Fibroblast of mammary gland (primary cell): ENCODE measurements around the gene TRPV6.

ENCODE experiments used
- DNase-seq: peaks from one replicate; pipeline ENCODE4 v3.0.0-alpha.2; 2010; ENCODE audit warnings: low read depth
- H3K4me3 ChIP-seq: 2 replicates; pipeline ENCODE4 v1.5.1; 2011; ENCODE audit warnings: low read depth, mild to moderate bottlenecking, low read length, moderate library complexity; ENCODE audit not compliant: control insufficient read depth
- TF ChIP-seq, protein P1 (sequence below): conservative IDR thresholded peaks from 2 replicates; pipeline ENCODE4 v1.5.1; 2011; ENCODE audit warnings: low read depth, low read length, inconsistent platforms; ENCODE audit not compliant: control insufficient read depth, insufficient read depth

The TRPV6 gene

DNA sequence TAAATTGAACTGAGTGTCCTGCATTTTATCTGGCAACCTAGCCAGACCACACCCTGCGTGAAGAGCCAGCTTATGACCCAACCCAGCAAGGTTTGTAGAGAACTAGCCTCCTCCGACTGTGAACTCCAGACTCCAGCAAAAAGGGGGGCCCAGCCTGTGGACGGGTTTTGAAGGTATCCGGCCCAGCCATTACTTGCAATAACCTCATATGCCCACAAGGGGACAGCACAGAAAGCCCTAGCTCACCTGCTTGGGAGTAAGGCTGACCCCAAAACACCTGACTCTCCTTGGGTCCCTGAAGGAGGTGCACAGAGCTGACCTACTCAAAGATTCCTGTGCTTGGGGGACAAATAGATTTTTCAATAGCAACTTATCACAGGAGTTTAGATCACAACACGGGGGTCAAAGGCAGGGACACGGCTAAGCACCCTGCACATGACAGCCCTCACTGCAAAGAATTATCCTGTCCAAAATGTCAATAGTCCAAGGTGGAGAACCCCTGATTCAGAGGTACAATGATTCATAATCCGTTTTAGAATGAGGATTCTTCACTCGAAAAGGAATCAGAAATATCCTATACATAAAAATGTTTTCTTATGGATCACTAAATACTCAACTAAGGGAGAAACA lies 4.6 kb downstream of the TRPV6 start:
- TF ChIP-seq, protein P1, sequence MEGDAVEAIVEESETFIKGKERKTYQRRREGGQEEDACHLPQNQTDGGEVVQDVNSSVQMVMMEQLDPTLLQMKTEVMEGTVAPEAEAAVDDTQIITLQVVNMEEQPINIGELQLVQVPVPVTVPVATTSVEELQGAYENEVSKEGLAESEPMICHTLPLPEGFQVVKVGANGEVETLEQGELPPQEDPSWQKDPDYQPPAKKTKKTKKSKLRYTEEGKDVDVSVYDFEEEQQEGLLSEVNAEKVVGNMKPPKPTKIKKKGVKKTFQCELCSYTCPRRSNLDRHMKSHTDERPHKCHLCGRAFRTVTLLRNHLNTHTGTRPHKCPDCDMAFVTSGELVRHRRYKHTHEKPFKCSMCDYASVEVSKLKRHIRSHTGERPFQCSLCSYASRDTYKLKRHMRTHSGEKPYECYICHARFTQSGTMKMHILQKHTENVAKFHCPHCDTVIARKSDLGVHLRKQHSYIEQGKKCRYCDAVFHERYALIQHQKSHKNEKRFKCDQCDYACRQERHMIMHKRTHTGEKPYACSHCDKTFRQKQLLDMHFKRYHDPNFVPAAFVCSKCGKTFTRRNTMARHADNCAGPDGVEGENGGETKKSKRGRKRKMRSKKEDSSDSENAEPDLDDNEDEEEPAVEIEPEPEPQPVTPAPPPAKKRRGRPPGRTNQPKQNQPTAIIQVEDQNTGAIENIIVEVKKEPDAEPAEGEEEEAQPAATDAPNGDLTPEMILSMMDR, result peak; percentile 89
- H3K4me3 ChIP-seq, result no peak overlapping the region
- DNase-seq, result peak; percentile 33

DNA sequence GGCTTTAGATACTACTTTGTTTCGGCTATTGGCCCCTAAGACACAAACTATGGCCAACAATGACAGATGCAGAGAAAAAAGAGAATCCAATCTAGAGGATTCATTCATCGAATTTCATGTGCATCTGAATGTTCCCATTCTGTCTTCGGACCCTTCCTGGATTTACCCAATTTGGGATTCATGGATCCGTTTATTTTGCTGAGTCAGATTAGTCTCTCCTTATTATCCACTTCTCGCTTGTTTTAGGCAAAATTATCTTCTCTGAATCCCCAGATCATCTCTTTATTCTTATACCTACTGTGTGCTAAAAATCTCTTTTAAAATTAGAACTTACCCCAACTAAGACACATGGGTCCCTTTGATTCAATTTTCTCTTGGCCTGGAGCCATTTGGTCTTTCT lies 6.5 kb downstream of the TRPV6 start:
- TF ChIP-seq, protein P1, result no peak
- H3K4me3 ChIP-seq, result no peak overlapping the region
- no peak for DNase-seq

DNA sequence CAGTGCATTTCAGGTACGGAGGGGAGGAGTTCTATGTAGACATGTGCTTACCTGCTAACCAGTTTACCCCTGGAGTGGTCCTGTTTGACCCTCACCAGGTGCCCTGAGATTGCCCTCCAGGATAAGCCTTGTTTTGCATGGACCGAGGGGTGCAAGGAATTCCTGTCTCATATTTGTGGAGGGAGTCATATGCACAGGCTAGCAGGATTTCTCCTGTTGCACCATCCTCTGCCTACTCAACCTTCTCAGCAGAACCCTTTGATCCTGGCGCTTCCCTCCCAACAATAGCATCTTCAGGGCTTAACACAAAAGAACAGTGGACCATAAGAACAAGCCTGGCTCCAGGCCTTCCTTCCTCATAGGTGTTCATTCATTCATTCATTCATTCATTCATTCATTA lies 7.2 kb downstream of the TRPV6 start:
- H3K4me3 ChIP-seq, result no peak overlapping the region
- no peak for DNase-seq
- TF ChIP-seq, protein P1, result no peak

DNA sequence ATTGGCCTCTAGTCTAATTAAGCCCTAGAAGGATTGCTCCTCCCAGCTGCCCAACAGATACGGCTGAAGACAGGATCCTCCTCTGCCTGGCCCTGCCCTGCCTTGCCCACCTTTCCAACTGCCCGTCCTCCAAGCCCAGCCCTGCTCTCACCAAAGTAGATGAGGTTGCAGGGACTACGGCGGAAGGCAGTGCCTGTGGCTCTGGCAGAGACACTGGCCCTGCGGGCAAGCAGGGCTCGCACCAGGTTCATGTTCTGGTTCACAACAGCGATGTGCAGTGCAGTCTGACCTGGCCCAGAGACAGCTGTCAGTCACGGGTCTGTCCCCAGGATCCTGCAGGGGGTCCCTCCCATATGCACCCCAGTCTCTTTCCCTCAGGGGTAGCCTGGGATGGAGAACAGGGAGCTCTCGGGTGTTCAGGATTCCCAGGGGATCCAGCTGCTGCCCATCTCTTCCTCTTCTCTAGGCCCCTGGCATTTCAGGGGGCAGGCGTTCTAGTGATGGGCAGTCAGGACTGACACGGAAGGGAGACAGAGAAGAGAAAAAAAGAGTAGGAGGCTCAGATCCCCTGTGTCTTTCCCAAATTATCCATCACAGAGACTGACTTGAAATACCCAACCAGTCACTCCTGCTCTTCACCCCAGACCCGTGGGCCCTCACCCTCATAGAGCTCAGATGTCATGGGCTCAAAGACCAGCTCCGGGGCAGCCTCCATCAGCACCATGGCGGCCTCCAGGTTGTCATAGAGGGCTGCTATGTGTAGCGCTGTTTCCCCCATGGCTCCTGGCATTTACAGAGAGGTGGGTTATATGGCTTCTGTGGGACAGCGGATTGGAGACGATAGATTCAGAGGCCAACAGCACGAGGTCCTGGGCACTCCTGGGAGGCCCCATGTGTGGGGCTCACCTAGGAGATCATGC lies 8.3 kb downstream of the TRPV6 start:
- no peak overlapping the region for H3K4me3 ChIP-seq
- TF ChIP-seq, protein P1, result no peak
- DNase-seq, result no peak

DNA sequence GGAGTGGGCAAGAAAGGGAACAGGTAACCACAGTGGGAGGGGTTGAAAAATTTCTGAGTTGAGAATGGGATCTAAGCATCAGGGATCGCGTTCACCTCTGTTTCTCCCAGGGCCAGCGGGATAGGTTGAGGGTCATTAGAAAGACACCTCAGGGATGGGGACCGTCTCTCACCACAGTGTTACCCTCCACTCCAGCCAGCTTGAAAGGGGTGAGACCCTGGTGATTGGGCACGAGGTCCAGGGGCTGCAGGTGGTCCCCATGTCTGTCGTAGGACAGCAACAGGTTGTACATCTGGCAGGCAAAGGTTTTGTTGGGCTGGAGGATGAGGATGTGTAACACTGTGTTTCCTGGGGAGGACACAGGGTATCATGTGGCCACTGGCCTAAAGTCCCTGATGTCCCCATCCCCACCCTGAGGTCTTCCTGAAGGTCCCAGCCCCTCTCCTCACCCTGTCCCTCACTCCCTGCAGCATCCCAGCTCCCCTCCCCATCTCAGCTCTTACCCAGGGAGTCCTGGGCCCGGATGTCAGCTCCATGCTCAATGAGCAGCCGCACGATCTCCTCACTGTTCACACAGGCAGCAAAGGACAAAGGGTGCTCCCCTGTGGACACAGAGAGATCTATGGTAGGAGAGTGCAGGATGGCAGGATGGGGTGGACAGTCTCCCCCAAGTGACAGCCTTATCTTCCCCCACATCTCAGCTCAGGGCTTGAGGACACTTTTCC lies 9.1 kb downstream of the TRPV6 start:
- TF ChIP-seq, protein P1, result no peak
- no peak overlapping the region for H3K4me3 ChIP-seq
- DNase-seq, result no peak

DNA sequence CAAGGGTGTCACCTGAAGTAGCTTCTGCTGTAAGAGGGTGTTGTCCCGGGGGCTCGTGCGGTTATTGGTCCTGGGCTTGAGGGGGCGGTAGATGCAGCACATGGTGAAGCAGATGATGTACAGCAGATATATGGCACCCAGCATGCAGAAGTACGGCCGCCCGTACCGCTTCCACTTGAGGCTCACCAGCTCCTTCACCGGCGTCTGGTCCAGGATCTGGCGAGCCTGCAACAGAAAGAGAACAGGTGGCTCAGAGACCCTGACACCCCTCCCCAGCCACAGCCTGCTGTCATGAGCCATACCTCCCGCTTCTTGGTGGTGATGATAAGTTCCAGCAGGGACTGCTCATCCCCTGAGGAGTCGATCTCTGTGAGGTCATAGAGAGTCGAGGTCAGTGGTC lies 10.1 kb downstream of the TRPV6 start:
- no peak overlapping the region for H3K4me3 ChIP-seq
- TF ChIP-seq, protein P1, result no peak
- DNase-seq, result no peak
